Fibroblast of villous mesenchyme (primary cell): Measurements from ENCODE around the gene PARVG. TPM values are rescaled to one million over a fixed set of nuclear protein-coding genes. Genes with fewer than 3 reads are reported as not detected.

Experiments used
- DNase-seq: peaks from one replicate; pipeline ENCODE4 v3.0.0-alpha.2; 2010; ENCODE audit warnings: low read depth
- H3K4me3 ChIP-seq: 2 replicates; pipeline ENCODE4 v1.5.1; 2011; ENCODE audit warnings: low read depth, mild to moderate bottlenecking, low read length
- CTCF ChIP-seq: IDR thresholded peaks from 2 replicates; pipeline ENCODE4 v1.5.1; 2012; ENCODE audit warnings: low read depth, mild to moderate bottlenecking, low read length; ENCODE audit not compliant: insufficient read depth
- total RNA-seq: library from RNA; depleted of rRNA; stranded (reverse); fragments of >200 nt; gene quantifications from 2 replicates; pipeline ENCODE4 v1.2.3, GENCODE V29; 2012

The PARVG gene
- total RNA-seq, 1 donor, result not detected

GRCh38 chr22:44220727-44221680 is 40.3 kb downstream of the PARVG start:
- TF ChIP-seq CTCF, result no peak
- no peak for DNase-seq
- no peak overlapping the region for H3K4me3 ChIP-seq

- no peak for TF ChIP-seq CTCF
- H3K4me3 ChIP-seq, result no peak overlapping the region
- no peak for DNase-seq
Measured at GRCh38 chr22:44221710-44222475, 41.2 kb downstream of the PARVG start.

- TF ChIP-seq CTCF, result no peak
- DNase-seq, result no peak
Measured at GRCh38 chr22:44224166-44224565, 43.4 kb downstream of the PARVG start.

GRCh38 chr22:44225091-44225689 is 44.5 kb downstream of the PARVG start:
- no peak for TF ChIP-seq CTCF
- DNase-seq, result no peak
- H3K4me3 ChIP-seq, result no peak overlapping the region

More at GRCh38 chr22:44224166-44224565, 43.4 kb downstream of the PARVG start:
- H3K4me3 ChIP-seq, result no peak overlapping the region

GRCh38 chr22:44225812-44226211 is 45.1 kb downstream of the PARVG start:
- DNase-seq, result no peak
- no peak overlapping the region for H3K4me3 ChIP-seq
- TF ChIP-seq CTCF, result no peak

- DNase-seq, result no peak
- no peak for TF ChIP-seq CTCF
Measured at GRCh38 chr22:44229331-44229730, 48.6 kb downstream of the PARVG start.

More at GRCh38 chr22:44229331-44229730, 48.6 kb downstream of the PARVG start:
- no peak overlapping the region for H3K4me3 ChIP-seq
